ENCODE data around the gene CDH1. TPM values are rescaled to one million over a fixed set of nuclear protein-coding genes. Genes with fewer than 3 reads are reported as not detected.

The CDH1 gene
- total and polyA plus RNA-seq, 2 experiments from 2014 or later = 64.1 to 142 TPM

- TF ChIP-seq, protein P1, sequence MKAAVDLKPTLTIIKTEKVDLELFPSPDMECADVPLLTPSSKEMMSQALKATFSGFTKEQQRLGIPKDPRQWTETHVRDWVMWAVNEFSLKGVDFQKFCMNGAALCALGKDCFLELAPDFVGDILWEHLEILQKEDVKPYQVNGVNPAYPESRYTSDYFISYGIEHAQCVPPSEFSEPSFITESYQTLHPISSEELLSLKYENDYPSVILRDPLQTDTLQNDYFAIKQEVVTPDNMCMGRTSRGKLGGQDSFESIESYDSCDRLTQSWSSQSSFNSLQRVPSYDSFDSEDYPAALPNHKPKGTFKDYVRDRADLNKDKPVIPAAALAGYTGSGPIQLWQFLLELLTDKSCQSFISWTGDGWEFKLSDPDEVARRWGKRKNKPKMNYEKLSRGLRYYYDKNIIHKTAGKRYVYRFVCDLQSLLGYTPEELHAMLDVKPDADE (IDR thresholded peaks at IDR 0.05) = no peak
- TF ChIP-seq, protein P2, sequence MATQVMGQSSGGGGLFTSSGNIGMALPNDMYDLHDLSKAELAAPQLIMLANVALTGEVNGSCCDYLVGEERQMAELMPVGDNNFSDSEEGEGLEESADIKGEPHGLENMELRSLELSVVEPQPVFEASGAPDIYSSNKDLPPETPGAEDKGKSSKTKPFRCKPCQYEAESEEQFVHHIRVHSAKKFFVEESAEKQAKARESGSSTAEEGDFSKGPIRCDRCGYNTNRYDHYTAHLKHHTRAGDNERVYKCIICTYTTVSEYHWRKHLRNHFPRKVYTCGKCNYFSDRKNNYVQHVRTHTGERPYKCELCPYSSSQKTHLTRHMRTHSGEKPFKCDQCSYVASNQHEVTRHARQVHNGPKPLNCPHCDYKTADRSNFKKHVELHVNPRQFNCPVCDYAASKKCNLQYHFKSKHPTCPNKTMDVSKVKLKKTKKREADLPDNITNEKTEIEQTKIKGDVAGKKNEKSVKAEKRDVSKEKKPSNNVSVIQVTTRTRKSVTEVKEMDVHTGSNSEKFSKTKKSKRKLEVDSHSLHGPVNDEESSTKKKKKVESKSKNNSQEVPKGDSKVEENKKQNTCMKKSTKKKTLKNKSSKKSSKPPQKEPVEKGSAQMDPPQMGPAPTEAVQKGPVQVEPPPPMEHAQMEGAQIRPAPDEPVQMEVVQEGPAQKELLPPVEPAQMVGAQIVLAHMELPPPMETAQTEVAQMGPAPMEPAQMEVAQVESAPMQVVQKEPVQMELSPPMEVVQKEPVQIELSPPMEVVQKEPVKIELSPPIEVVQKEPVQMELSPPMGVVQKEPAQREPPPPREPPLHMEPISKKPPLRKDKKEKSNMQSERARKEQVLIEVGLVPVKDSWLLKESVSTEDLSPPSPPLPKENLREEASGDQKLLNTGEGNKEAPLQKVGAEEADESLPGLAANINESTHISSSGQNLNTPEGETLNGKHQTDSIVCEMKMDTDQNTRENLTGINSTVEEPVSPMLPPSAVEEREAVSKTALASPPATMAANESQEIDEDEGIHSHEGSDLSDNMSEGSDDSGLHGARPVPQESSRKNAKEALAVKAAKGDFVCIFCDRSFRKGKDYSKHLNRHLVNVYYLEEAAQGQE (IDR thresholded peaks at IDR 0.05; ENCODE audit: unreplicated experiment) = no peak
- no peak for TF ChIP-seq POLR2AphosphoS5 (IDR thresholded peaks at IDR 0.05; ENCODE audit: low read depth)
- no peak for TF ChIP-seq EZH2 (IDR thresholded peaks at IDR 0.05; ENCODE audit: low read depth, unreplicated experiment)
- no peak for TF ChIP-seq JUNB (IDR thresholded peaks at IDR 0.05; ENCODE audit: unreplicated experiment)
- TF ChIP-seq ZNF462 (CRISPR knock-in tag; IDR thresholded peaks at IDR 0.05) = no peak
- no peak for TF ChIP-seq ZNF331 (CRISPR knock-in tag; IDR thresholded peaks at IDR 0.05; ENCODE audit: low read depth)
- TF ChIP-seq EZH2phosphoT487 (IDR thresholded peaks at IDR 0.05; ENCODE audit: unreplicated experiment) = no peak
- no peak for TF ChIP-seq NANOG (IDR thresholded peaks at IDR 0.05; ENCODE audit: borderline replicate concordance)
- TF ChIP-seq, protein P3, sequence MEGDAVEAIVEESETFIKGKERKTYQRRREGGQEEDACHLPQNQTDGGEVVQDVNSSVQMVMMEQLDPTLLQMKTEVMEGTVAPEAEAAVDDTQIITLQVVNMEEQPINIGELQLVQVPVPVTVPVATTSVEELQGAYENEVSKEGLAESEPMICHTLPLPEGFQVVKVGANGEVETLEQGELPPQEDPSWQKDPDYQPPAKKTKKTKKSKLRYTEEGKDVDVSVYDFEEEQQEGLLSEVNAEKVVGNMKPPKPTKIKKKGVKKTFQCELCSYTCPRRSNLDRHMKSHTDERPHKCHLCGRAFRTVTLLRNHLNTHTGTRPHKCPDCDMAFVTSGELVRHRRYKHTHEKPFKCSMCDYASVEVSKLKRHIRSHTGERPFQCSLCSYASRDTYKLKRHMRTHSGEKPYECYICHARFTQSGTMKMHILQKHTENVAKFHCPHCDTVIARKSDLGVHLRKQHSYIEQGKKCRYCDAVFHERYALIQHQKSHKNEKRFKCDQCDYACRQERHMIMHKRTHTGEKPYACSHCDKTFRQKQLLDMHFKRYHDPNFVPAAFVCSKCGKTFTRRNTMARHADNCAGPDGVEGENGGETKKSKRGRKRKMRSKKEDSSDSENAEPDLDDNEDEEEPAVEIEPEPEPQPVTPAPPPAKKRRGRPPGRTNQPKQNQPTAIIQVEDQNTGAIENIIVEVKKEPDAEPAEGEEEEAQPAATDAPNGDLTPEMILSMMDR (conservative IDR thresholded peaks at IDR 0.05; ENCODE audit: low read depth in 2 of 2) = no peak
- no peak for TF ChIP-seq CREB1 (CRISPR knock-in tag; IDR thresholded peaks at IDR 0.05; ENCODE audit: low read depth)
- TF ChIP-seq STAT1 (IDR thresholded peaks at IDR 0.05; ENCODE audit: unreplicated experiment) = no peak
- TF ChIP-seq ZNF114 (CRISPR knock-in tag; IDR thresholded peaks at IDR 0.05) = no peak
- no peaks in the 10 kb centered on the region for H3K36me3 ChIP-seq (ENCODE audit: insufficient read depth)
- H3K4me1 ChIP-seq (ENCODE audit: insufficient read depth) = peaks cover 43% of the 10 kb centered on the region
- H3K27ac Mint-ChIP-seq = peak overlapping the region; percentile 47
- H3K27ac ChIP-seq (ENCODE audit: low read depth) = peak overlapping the region; percentile 76
- H3F3A ChIP-seq (replicated peaks; ENCODE audit: low read depth) = peaks cover 8% of the 10 kb centered on the region; the same call in 1 of the 2 replicates
- H2AFZ ChIP-seq = no peak overlapping the region
- DNase-seq (ENCODE audit: low spot score) = no peak
- peaks cover 91% of the 10 kb centered on the region for H3K79me2 ChIP-seq (replicated peaks; ENCODE audit: insufficient read depth)
- ATAC-seq = no peak
- 0 out of 2 replicates have a peak overlapping the region, but pooled peaks have one; percentile 34 for H3K4me2 ChIP-seq
- no peak overlapping the region for H3K4me3 Mint-ChIP-seq
- no peak overlapping the region for H3K4me3 ChIP-seq
- H3K27me3 Mint-ChIP-seq (ENCODE audit: insufficient read depth, low read depth, poor library complexity) = peaks cover 9% of the 10 kb centered on the region
- peaks cover 47% of the 10 kb centered on the region for H3K4me1 Mint-ChIP-seq
- H3K27me3 ChIP-seq (ENCODE audit: insufficient read depth) = no peaks in the 10 kb centered on the region
- H3K9me3 Mint-ChIP-seq = no peaks in the 10 kb centered on the region
- peaks cover 4% of the 10 kb centered on the region for H4K20me1 ChIP-seq (replicated peaks; ENCODE audit: insufficient read depth)
- peaks cover 2% of the 10 kb centered on the region; the same call in 1 of the 2 replicates for H3K9me2 ChIP-seq (ENCODE audit: insufficient read depth)
- peaks cover 41% of the 10 kb centered on the region for H3K36me3 Mint-ChIP-seq (ENCODE audit: low read depth)
Measured at GRCh38 chr16:68756239-68756915, 19.3 kb downstream of the CDH1 start.

All from GM23338 (cell line).